Left colon (tissue), 2 donors: Measurements from ENCODE around the gene PTGES2. TPM values are rescaled to one million over a fixed set of nuclear protein-coding genes. Genes with fewer than 3 reads are reported as not detected.

ENCODE experiments used
- ATAC-seq: fragments of 200-7000 bp; cut with Tn5 transposase; one replicate; pipeline ENCODE4 v1.9.1; 2020; ENCODE audit warnings: mild to moderate bottlenecking, moderate library complexity
- DNase-seq, 2 donors: peaks; one replicate each; pipeline ENCODE4 v3.0.0-alpha.2; 2020
- intact Hi-C, 2 donors: fragments of 100-400 bp; cut with DNase I in 1 of 2; cut with micrococcal nuclease in 1 of 2; formaldehyde crosslinking; loops; one replicate each; pipeline versions ENCODE4 v1.11.2 to v1.14.0; 2022; cut with DNase I, micrococcal nuclease
- total RNA-seq, 2 donors: library from RNA; stranded (reverse); fragmentation: NEBNext Ultra II Directional; extraction: Animal tissue kit (Norgen Biotek cat#: 25700); gene quantifications; one replicate each; pipeline ENCODE4 v1.2.1, GENCODE V29; 2021
- donor health status: DM: no; HTN: no; CAD: no.
- donor health status: DM: yes; HTN: yes; CAD: no.

Gene PTGES2
- total RNA-seq, 2 donors from 2014 or later, result 84.2 to 113 TPM

DNA sequence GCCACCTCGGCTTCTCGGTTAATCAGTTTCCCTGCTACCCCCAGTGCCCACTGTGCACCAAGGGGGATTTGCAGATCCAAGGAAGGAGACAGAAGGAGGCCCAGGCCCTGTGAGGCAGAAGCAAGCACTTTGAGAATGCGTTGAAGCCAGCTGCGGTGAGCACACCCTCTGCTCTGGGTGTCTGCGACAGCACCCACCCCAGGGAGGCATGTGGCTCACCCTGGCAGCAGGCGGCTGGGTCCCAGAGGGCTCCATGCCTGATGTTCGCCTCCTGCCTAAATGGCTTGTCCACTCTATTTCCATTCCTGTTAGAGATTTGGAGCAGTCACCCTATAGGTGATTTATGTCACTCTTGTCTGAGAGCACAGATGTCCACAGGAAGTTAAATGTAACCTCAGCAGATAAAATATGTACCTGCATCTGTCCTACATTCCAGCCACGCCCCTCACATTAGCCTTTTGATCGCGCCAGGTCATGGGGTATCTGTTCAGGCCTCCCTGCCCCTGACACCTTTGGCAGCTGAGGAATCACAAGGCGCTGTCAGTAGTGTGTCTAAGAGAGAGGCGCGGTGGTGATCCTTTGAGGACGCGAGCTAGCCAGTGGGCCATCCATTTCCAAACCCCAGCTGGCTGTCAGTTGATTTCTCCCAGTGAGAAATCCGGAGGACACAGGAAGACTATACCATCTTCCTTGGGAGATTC lies 28.1 kb downstream of the PTGES2 start:
- peak; percentile 28 for ATAC-seq
- intact Hi-C loops, result no loop called here
- DNase-seq, result no peak

DNA sequence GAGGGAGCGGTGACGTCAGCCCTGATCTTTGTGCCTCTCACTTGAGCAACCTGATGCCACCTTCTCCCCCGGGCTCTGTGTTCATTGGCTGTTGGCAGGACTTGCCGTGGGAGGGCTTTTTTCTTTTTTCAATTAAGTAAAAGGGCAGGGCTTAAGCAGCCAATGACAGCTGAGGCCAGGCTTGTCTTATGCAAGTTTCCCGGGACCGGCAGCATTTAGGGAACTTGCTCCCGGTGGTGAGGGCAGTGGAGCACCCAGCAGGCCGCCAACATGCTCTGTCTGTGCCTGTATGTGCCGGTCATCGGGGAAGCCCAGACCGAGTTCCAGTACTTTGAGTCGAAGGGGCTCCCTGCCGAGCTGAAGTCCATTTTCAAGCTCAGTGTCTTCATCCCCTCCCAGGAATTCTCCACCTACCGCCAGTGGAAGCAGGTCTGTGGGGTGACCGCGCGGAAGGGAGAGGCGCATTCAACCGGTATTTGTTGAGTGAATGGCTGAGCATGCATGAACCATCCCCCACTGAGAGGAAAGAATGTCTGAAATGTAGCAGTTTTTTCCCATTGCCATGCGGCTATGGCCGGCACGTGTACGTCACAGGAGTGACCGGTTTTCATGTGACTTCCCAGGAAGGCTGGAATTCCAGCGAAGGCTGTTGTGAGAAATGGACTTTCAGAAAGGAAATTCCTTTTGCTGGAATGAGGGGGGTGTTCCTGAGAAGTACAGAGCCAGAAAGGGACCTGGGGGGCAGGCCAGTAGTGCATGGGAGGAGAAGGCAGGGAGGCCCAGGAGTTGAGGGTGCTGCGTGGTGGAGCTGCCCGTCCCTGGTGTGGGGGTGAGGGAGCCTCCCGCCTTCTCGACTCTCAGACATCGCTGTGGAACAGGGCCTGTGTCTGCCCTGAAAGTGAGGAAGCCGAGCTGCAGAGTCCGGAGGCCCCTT lies 29.0 kb downstream of the PTGES2 start:
- intact Hi-C loops, result no loop called here
- peak; percentile 78 for ATAC-seq
- peak; percentile 95 to 98 for DNase-seq

DNA sequence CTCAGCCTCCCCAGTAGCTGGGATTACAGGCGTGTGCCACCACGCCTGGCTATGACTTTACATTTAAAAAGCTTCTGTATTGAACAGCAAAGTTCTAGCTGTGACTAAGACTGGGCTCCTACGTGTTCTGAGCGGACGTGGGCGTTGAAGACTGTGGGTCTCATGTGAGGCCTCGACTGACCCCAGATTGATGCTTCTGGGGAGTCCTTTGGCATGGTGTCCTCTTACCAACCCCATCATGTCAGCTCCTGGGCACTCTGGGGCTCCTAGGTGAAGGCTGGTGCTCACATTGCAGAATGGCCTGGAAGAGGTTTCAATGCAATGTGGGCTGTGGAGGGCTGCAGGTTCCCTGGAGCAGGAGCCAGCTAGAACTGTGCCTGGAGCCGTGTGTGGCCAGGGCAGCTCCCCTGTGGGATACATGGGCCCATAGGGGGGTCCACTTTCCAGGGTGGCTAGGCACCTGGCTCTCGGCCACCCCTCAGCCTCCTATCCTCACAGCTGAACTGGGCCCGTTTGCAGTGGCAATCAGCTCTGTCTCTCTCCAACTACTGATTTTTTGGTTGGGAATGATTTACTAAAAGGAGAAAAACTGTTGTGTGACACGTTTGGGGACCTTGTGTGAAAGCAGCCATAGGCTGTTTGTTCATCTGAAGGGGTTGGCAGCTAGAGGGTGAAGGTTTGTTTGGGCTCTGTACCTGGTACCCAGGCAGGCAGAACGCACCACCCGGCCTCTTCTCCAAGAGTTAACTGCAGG lies 29.8 kb downstream of the PTGES2 start:
- intact Hi-C loops, result no loop called here
- ATAC-seq (peak; percentile 6), DNase-seq (no peak)

DNA sequence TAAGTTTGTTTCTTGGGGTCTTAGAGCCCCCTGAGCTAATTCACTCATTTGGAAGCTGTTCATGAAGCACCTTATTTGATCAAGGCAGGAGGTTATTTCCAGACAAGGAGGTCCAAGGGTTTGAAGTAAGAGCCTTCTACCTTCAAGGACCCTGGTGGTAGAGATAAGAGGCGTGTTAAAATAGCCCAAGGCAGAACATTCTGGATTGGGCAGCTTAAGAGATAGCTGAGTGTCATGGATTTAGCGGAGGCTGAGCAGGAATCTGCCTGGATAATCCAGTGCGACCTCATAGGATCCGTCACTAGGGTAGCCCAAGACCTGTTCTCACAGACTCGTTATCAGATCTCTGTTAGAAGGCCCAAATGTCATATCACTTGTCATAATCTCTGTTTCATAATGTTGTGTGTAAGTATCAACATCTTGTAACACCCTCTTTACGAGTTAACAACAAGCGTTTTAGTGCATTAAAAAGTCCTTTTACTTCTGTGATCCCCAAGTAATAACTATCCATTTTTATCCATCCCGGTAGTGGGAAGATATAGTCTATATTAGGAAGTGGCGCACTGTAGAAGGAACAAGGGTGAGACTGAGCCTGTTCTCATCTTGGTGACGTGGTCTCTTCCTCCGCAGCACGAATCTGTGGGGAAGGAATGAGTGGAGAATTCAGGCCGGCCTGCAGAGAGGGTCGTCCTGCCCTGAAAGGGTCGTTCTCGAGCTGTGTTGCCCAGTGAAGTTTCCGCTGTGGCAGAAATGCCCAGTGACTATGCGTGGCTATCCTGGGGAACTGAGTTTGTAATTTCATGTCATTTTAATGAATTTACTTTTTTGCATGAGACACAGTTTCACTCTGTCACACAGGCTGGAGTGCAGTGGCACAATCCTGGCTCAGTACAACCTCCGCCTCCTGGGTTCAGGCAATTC lies 30.7 kb downstream of the PTGES2 start:
- DNase-seq (no peak), ATAC-seq (no peak)
- intact Hi-C loops, result no loop called here

DNA sequence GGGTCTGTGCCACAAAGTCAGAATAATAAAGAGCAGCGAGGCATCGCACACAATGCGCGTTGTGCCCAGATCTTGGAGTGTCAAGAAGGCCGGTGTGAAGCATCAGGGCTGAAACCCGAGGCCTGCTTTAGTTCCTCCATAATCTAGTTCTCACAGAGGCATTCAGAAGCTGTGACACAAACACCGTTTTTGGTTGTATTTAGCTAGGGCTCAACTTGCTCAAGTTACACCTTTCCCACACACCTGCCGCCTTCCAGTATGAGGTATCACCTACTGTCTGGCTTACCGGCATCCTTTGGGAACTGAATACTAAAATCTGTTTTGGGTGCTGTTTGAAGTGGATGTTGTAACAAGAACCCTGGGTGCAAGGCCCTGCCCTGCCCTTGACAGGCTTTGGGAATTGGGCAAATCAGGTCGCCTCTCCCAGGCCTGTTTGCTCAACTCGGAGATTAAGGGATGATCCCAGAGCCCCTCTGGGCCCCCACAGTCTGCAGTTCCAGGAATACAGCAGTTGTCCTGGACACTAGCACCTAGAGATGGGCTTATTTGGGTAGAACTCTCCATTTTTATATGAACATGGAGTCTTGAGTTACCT lies 32.5 kb downstream of the PTGES2 start:
- ATAC-seq (no peak), DNase-seq (no peak)
- intact Hi-C loops, result no loop called here

DNA sequence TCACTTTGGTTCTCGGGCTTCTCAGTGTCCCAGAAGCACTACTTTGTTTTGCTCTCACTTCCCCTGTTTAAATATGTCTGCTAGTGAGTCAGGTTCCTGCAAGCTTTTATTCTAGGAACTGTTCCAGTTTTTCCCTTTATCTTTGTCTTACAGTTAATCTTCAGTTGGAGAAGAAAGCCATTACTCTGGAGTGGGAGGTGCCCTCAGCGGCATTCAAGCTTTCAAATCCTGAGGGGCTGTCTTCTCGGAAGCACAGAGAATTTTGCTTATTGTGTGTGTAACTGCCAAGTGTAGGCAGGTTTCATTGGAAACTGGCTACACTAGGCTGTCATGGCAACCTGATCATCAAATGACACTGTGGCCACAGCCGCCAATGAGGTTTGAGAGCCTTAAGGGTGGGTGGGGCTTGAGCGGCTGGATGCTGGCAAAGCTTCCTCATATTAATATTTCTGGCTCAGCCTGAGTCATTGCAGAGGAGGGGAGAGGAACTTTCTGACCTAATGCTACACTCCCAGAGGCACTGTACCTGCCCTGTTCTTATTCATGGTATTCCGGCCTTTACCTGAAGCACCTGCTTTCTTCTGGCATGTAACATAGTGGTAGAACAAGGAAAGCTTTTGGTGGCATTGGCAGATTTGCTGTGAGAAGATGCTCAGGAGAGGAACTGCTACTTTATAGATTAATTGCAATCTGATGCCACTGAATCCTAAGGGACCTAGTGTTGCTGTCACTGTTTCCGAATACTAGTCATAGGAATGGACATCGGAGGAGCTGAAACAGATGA lies 33.2 kb downstream of the PTGES2 start:
- ATAC-seq (peak; percentile 64), DNase-seq (peak; percentile 82 to 94)
- intact Hi-C loops, result no loop called here

DNA sequence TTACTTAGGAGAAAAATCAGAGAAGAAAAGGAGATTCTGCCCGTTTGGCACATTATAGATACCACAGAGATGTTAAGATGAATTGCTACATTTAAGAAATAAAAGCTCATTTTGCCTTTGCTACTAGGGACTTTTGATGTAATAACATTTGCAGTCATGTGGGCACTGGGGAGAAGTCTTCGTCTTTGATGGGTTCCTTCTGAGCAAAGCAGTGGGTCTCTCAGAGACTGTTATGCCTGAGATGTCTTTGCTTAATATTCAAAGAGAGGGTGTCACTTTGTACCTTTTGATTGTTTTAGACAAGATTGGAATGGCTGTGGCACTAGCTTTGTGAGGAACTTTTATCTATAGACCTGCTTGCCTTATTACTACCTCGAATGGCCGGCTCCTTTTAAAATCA lies 34.5 kb downstream of the PTGES2 start:
- ATAC-seq (no peak), DNase-seq (no peak)
- intact Hi-C loops, result no loop called here

DNA sequence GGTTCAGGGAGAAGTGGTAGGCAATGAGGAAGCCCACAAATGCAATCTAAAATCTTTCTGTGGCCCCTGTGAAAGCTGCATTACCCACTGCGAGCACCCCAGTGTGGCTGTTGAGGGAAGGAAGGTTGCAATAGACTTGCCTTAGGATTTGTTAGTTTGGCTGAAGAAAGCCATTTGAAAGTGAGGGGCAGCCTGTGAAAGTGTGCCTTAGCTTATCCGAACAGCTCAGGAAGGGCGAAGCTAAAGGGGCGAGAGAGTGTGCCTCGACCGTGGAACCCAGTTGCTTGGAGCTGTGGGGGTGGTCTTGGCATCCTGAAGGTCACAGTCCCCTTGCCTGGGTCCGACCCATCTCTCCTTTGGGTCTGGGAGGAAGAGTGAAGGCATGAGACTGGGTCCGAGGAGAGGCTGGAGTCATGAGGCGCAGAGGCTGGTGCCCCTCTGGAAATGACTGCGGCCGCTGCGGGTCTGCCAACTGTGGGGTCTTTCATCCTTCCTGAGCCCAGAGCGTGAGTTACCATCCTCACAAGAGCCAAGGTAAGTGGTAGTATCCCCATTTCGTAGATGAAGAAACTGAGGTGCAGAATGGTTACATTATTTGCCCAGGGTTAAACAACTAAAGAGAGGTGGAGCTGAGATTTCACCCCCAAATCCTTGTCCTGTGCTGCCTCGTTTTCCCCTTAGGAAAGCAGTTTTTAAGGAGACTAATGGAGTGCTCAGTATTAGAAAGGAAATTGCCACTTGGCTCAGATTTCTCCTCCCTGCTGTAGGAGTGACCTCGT lies 35.1 kb downstream of the PTGES2 start:
- intact Hi-C loops, result no loop called here
- ATAC-seq (no peak), DNase-seq (no peak)

DNA sequence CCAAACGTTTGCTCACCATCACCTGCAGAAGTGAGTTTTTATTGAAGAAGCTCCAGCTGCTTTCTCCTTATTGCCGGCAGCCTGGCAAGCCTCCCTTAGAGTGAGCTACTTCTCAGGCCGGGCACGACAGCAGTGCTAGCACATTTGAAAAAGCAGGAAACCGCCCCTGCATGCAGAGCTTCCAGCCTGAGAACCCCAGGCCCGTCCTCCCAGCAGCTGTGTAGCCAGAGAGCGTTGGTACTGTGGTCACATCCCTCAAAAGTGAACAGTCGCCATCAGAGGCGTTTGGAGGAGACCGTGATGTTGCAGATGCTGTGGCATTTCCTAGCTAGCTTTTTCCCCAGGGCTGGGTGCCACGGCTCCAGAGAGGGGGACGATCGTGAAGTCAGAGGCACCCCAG lies 36.0 kb downstream of the PTGES2 start:
- DNase-seq (peak in 1 of 2 donors; percentile 10), ATAC-seq (no peak)
- intact Hi-C loops, result no loop called here

DNA sequence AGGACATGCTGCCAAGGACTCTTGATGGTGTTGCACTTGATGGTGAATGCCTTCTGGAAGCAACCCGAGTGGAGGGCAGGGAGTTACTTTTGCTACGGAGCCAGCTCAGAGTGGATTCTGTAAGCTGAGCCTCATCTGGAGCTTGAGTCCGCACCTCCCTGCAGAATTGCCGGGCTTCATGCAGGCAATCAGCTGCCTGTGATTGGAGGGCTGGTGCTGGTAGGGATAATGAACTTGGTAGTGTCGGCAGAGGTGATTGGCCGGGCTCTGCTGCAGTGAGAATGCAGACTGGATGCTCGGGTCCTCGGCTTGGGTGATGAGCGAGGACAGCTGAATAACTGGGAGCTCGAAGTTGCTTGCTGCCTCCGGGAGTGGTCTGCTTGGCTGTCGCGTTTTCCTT lies 36.4 kb downstream of the PTGES2 start:
- intact Hi-C loops, result no loop called here
- DNase-seq (peak; percentile 33 to 58), ATAC-seq (no peak)

DNA sequence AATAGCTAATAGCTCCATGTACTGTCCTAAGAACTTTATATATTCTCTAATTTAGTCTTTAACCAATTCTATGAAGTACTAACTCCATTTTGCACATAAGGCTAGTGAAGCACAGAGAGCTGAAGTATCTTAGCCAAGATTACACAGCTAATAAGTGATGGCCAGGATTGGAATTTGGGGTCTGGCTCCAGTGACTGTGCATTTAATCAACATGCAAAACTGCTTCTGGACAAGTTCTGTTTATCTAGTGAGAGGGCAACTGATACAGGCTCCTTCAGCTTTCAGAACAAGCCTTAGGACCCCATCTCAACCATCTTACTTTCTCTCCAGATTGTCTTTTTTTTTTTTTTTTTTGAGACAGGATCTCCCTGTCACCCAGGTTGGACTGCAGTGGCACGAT lies 38.2 kb downstream of the PTGES2 start:
- no peak for DNase-seq
- intact Hi-C loops, result no loop called here
- no peak for ATAC-seq

DNA sequence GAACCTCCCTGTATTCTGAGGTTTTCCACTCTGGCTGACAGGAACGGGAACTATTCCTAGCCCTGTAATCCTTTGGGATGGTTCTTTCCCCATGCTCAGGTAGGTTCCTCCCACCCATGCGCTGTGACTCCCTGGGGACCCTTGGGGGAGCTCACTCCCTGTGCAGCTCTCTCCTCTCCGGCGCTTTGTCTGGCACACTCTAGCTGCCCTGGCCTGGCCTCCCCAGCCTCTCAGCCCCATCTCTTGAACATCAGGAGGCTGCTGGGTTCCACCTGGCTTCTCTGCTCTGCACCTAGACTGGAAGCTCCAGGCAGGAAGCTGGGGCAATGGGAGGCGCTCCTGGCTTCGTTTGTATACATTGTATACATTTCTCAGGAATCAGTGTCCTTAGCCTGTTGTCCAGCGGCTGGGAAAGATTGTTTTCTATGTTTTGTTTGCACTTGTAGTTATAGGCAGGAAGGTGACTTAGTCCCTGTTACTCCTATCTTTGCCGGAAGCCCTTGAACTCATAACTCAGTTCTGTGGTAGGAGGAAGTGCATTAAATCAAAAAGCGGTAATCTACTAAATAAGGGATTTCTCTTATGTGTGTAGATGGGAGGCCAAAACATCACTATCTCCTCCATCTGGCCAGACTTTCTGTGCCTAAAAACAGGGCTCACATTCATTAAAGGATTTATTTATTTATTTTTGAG lies 39.1 kb downstream of the PTGES2 start:
- DNase-seq, result peak in 1 of 2 donors; percentile 14
- peak; percentile 44 for ATAC-seq

DNA sequence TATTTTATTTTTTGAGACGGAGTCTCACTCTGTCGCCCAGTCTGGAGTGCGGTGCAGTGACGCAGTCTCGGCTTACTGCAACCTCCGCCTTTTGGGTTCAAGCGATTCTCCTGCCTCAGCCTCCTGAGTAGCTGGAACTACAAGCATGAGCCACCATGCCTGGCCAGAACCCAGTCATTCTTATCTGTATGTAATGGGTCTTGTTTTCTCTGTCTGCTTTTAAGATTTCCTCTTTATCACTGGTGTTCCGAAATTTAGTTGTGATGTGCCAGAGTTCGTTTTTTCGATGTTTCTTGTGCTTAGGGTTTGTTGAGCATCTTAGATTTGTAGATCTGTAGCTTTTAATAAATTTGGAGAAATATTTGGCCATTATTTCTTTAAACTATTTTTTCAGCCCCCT lies 40.3 kb downstream of the PTGES2 start:
- no peak for ATAC-seq
- intact Hi-C loops, result no loop called here
- no peak for DNase-seq

More for the DNA sequence above, 39.1 kb downstream of the PTGES2 start:
- intact Hi-C loops, result no loop called here

DNA sequence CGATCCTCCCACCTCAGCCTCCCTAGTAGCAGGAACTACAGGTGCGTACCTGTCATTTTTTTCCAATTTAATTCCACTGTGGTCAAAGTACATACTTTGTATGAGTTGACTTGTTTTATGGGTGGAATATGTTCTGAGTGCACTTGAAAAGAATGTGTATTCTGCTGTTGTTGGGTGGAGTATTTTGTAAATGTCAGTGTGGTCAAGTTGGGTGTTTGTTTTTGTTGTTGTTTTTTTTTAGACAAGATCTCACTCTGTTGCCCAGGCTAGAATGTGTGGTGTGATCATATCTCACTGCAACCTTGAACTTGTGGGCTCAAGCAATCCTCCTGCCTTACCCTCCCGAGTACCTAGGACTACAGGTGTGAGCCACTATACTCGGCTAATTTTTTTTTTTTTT lies 41.6 kb downstream of the PTGES2 start:
- ATAC-seq, result peak; percentile 76
- DNase-seq, result no peak
- intact Hi-C loops, result no loop called here

DNA sequence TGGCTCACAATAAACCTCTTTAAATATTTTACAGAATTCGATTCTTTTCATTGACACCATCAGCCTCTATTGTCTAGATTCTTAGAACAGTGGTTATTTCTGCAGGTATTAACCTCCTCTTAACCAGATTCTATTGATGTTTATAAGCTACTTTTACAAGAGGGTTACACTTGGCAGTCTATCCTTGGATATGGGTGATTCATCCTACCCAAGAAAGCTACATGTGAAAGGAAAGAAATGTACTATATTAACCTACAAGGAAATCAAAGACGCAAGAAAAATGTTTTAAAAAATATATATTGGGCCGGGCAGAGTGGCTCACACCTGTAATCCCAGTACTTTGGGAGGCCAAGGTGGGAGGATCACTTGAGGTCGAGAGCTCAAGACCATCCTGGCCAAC lies 42.8 kb downstream of the PTGES2 start:
- intact Hi-C loops, result no loop called here
- no peak for ATAC-seq
- DNase-seq, result no peak

DNA sequence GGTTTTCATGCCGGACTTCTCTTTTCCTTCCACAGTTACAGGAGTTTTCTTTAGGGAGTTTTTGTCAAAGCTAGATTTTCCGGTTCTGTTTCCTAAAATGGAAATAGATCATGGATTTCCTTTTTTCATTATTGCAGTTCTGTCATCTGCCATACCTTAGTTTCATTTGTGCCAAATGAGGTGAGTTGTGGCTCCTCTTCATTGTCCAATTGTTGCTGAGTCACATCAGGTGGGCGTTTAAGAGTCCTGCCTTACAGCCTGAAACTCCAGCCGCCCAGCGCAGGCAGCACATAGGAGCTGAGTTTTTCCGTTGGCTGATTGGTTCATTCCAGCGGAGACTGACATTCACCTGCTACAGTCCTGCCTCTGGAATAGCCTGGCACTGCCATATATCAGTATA lies 45.4 kb downstream of the PTGES2 start:
- ATAC-seq (no peak), DNase-seq (no peak)
- intact Hi-C loops, result no loop called here
